SK-N-SH (cell line): ENCODE data around the gene SLC4A8. TPM values are rescaled to one million over a fixed set of nuclear protein-coding genes. Genes with fewer than 3 reads are reported as not detected.

Experiments used
- CTCF ChIA-PET: fragments of 300-600, 350-600 bp; formaldehyde crosslinking; extraction: SDS; loops from one replicate; lab custom pipeline; 2021; lab: Yijun Ruan, JAX
- POLR2A ChIA-PET: fragments of 350-600 bp; sonication (Branson Sonifier 250); formaldehyde crosslinking; extraction: SDS; loops from one replicate; lab custom pipeline; 2020; ENCODE audit warnings: antibody characterized with exemption, inconsistent platforms; lab: Yijun Ruan, JAX
- DNase-seq: peaks from one replicate; pipeline ENCODE4 v3.0.0; 2012
- H2AFZ ChIP-seq: fragments of 200-600 bp; sonication (generic); 2 replicates; pipeline ENCODE4 v1.8.1; 2016; ENCODE audit warnings: antibody characterized with exemption, mild to moderate bottlenecking, low read depth
- H3F3A ChIP-seq: fragments of 200-600 bp; sonication (generic); replicated peaks from 2 replicates; pipeline ENCODE3; 2016; ENCODE audit warnings: antibody characterized with exemption, mild to moderate bottlenecking; ENCODE audit not compliant: insufficient read depth
- H3K27ac ChIP-seq, 2 experiments: fragments of 200-500 bp in 1 of 2; fragments of 200-600 bp in 1 of 2; sonication (Bioruptor generic) in 1 of 2; sonication (generic), shearing (Covaris generic) in 1 of 2; 2 replicates each; pipeline versions ENCODE4 v1.5.1 to v1.6.1; 2014 to 2016; ENCODE audit warnings: low read depth in 2 of 2, inconsistent platforms in 1 of 2, low read length in 1 of 2, mild to moderate bottlenecking in 1 of 2, mixed read lengths in 1 of 2
- H3K27me3 ChIP-seq: fragments of 200-600 bp; sonication (generic), shearing (Covaris generic); 2 replicates; pipeline ENCODE4 v1.6.1; 2016; ENCODE audit warnings: mixed run types; ENCODE audit not compliant: insufficient read depth
- H3K36me3 ChIP-seq, 2 experiments: fragments of 200-500 bp in 1 of 2; fragments of 200-600 bp in 1 of 2; sonication (Bioruptor generic) in 1 of 2; sonication (generic) in 1 of 2; replicated peaks in 1 of 2; 2 replicates each; pipeline versions ENCODE3 to v1.5.1; 2014 to 2016; ENCODE audit warnings: low read length in 1 of 2, mild to moderate bottlenecking in 1 of 2; ENCODE audit not compliant: insufficient read depth in 2 of 2, control insufficient read depth in 1 of 2
- H3K4me1 ChIP-seq, 2 experiments: fragments of 200-500 bp in 1 of 2; fragments of 200-600 bp in 1 of 2; sonication (Bioruptor generic) in 1 of 2; sonication (generic), shearing (Covaris generic) in 1 of 2; 2 replicates each; pipeline versions ENCODE4 v1.5.1 to v1.6.1; 2014 to 2016; ENCODE audit warnings: low read depth in 1 of 2, low read length in 1 of 2, mixed run types in 1 of 2; ENCODE audit not compliant: insufficient read depth in 2 of 2, control insufficient read depth in 1 of 2
- H3K4me2 ChIP-seq: fragments of 200-600 bp; sonication (generic), shearing (Covaris generic); 2 replicates; pipeline ENCODE4 v1.6.1; 2017; ENCODE audit warnings: mixed run types
- H3K4me3 ChIP-seq, 2 experiments: fragments of 200-500 bp in 1 of 2; fragments of 200-600 bp in 1 of 2; sonication (Bioruptor generic) in 1 of 2; sonication (generic), shearing (Covaris generic) in 1 of 2; 2 replicates each; pipeline versions ENCODE4 v1.5.1 to v1.8.1; 2014 to 2016; ENCODE audit warnings: low read depth in 2 of 2, inconsistent platforms in 1 of 2, low read length in 1 of 2, mild to moderate bottlenecking in 1 of 2, mixed read lengths in 1 of 2, moderate library complexity in 1 of 2
- H3K79me2 ChIP-seq: fragments of 200-600 bp; sonication (generic); 2 replicates; pipeline ENCODE4 v1.8.1; 2017; ENCODE audit warnings: mild to moderate bottlenecking; ENCODE audit not compliant: insufficient read depth
- H3K9ac ChIP-seq: fragments of 200-600 bp; sonication (generic); 2 replicates; pipeline ENCODE4 v1.6.1; 2017; ENCODE audit warnings: mixed run types
- H3K9me2 ChIP-seq: fragments of 200-600 bp; sonication (generic); 2 replicates; pipeline ENCODE4 v1.6.1; 2017; ENCODE audit warnings: mixed run types
- H3K9me3 ChIP-seq: fragments of 200-600 bp; sonication (generic); 2 replicates; pipeline ENCODE4 v1.6.1; 2017; ENCODE audit warnings: mixed run types, mild to moderate bottlenecking, moderate library complexity
- H4K20me1 ChIP-seq: fragments of 200-600 bp; sonication (generic); 2 replicates; pipeline ENCODE4 v1.6.1; 2017; ENCODE audit warnings: mild to moderate bottlenecking, mixed run types; ENCODE audit not compliant: insufficient read depth
- CHD2 ChIP-seq: fragments of 150-350 bp; IDR thresholded peaks from 2 replicates; pipeline ENCODE4 v1.6.1; 2018; ENCODE audit warnings: low read length; ENCODE audit not compliant: partially characterized antibody
- EP300 ChIP-seq, 2 experiments: IDR thresholded peaks; 2 replicates each; pipeline versions ENCODE4 v1.4.0 to v1.6.1; 2012; ENCODE audit warnings: borderline replicate concordance in 1 of 2, low read depth in 1 of 2, low read length in 1 of 2
- FOSL2 ChIP-seq: IDR thresholded peaks from 2 replicates; pipeline ENCODE4 v1.4.0; 2012; ENCODE audit warnings: low read depth, mild to moderate bottlenecking, moderate library complexity, borderline replicate concordance
- FOXJ3 ChIP-seq: sonication (generic); formaldehyde crosslinking; IDR thresholded peaks from 2 replicates; pipeline ENCODE4 v1.5.1; 2020; ENCODE audit warnings: mild to moderate bottlenecking, missing genetic modification reagents
- IRF3 ChIP-seq: fragments of 150-350 bp; IDR thresholded peaks from 2 replicates; pipeline ENCODE4 v1.6.1; 2016; ENCODE audit warnings: mild to moderate bottlenecking, low read depth, low read length
- MAX ChIP-seq: IDR thresholded peaks from 2 replicates; pipeline ENCODE4 v1.4.0; 2012; ENCODE audit warnings: low read depth
- NRF1 ChIP-seq: IDR thresholded peaks from 2 replicates; pipeline ENCODE4 v1.6.1; 2012; ENCODE audit warnings: low read depth, mild to moderate bottlenecking, low read length
- PBX3 ChIP-seq: IDR thresholded peaks from 2 replicates; pipeline ENCODE4; 2012
- RAD21 ChIP-seq: IDR thresholded peaks from 2 replicates; pipeline ENCODE4 v1.6.1; 2012; ENCODE audit warnings: mild to moderate bottlenecking, low read length
- RCOR1 ChIP-seq: fragments of 150-350 bp; IDR thresholded peaks from 2 replicates; pipeline ENCODE4 v1.6.1; 2017; ENCODE audit warnings: antibody characterized with exemption, low read length
- REST ChIP-seq: IDR thresholded peaks from 2 replicates; pipeline ENCODE4 v1.6.1; 2012; ENCODE audit warnings: mild to moderate bottlenecking, low read depth, low read length, moderate library complexity
- RXRA ChIP-seq: IDR thresholded peaks from 2 replicates; pipeline ENCODE4 v1.4.0; 2012; ENCODE audit warnings: low read depth, mild to moderate bottlenecking, borderline replicate concordance
- TCF12 ChIP-seq: IDR thresholded peaks from 2 replicates; pipeline ENCODE4 v1.4.0; 2012
- TEAD4 ChIP-seq: IDR thresholded peaks from 2 replicates; pipeline ENCODE4 v1.4.0; 2012; ENCODE audit warnings: mild to moderate bottlenecking, borderline replicate concordance; ENCODE audit not compliant: insufficient read depth
- USF1 ChIP-seq: IDR thresholded peaks from 2 replicates; pipeline ENCODE4 v1.4.0; 2012; ENCODE audit warnings: low read depth, borderline replicate concordance
- USF2 ChIP-seq: fragments of 150-350 bp; IDR thresholded peaks from 2 replicates; pipeline ENCODE4 v1.6.1; 2017; ENCODE audit warnings: antibody characterized with exemption, low read length, low read depth, borderline replicate concordance
- YY1 ChIP-seq: IDR thresholded peaks from 2 replicates; pipeline ENCODE4 v1.4.0; 2012; ENCODE audit warnings: low read depth, mild to moderate bottlenecking
- ZBTB33 ChIP-seq: IDR thresholded peaks from 2 replicates; pipeline ENCODE4 v1.4.0; 2012; ENCODE audit warnings: low read depth, borderline replicate concordance
- WGBS: methylation state at CpG from one replicate; pipeline ENCODE4 v1.1.6; 2017; ENCODE audit warnings: low lambda C conversion rate; 5-methylcytosine and 5-hydroxymethylcytosine counted together
- polyA plus RNA-seq, 3 experiments: library from polyadenylated mRNA; depleted of rRNA; stranded (reverse); fragments of >200 nt; gene quantifications; 2 replicates each; pipeline ENCODE4 v1.2.3, GENCODE V29; 2012

SLC4A8 gene
- polyA plus RNA-seq, 1 of the 3 experiments (the other 2 are of a cell fraction) = 5.2 TPM

GRCh38 chr12:51524386-51524901 lies 99.8 kb downstream of the SLC4A8 start (continued):
- TF ChIP-seq USF1 = no peak
- TF ChIP-seq RXRA = no peak
- TF ChIP-seq FOXJ3 (CRISPR knock-in tag) = peak; percentile 60; the same call in 1 of the 2 replicates
- peak in 1 of 2 experiments; percentile 76; a peak in 2 of 4 replicates for TF ChIP-seq EP300 (IDR thresholded peaks at IDR 0.05; ENCODE audit: borderline replicate concordance in 1 of 2, low read depth in 1 of 2, low read length in 1 of 2)
- TF ChIP-seq ZBTB33 = no peak
- TF ChIP-seq MAX = no peak

- H3K4me1 ChIP-seq = peaks cover 0 to 36% of the 10 kb centered on the region in 2 experiments; a peak in 2 of 4 replicates
- no peak overlapping the region for H2AFZ ChIP-seq
- H3K9me3 ChIP-seq = no peaks in the 10 kb centered on the region
- no peaks in the 10 kb centered on the region for H3K27me3 ChIP-seq
- no peak overlapping the region for H3K4me2 ChIP-seq
- no peak for DNase-seq
- H3K9ac ChIP-seq = no peak overlapping the region
- no peaks in the 10 kb centered on the region for H3K36me3 ChIP-seq
- H3K79me2 ChIP-seq = no peaks in the 10 kb centered on the region
- ChIA-PET CTCF (interaction anchor here (0.9 to 22.6 kb wide), 4 partner anchors 7 to 103 kb away, joined by 4 to 418 read pairs (median 28); partner anchors contain the start of gene SLC4A8), POLR2A (no interaction called here)
- no peak overlapping the region for H3K4me3 ChIP-seq
- TF ChIP-seq TEAD4 (no peak), TCF12 (no peak), RXRA (no peak), YY1 (no peak), RCOR1 (no peak), REST (no peak), FOSL2 (no peak), RAD21 (no peak), PBX3 (no peak), USF2 (no peak), USF1 (no peak), FOXJ3 (CRISPR knock-in tag) (no peak), IRF3 (no peak), NRF1 (no peak), CHD2 (no peak)
- no peaks in the 10 kb centered on the region for H3K9me2 ChIP-seq
- H3K27ac ChIP-seq = no peak overlapping the region
- H4K20me1 ChIP-seq = no peaks in the 10 kb centered on the region
- H3F3A ChIP-seq = no peaks in the 10 kb centered on the region
- WGBS = 92% methylated on average over 11 of the region's 11 CpGs
Observed at GRCh38 chr12:51525518-51525917, 100.9 kb downstream of the SLC4A8 start.
